ENCODE measurements around the gene CNTNAP5.
A peak's percentile ranks its signal among the peaks of the same experiment; 100 is the strongest.
"Not testable (repeated sequence)": the region's sequence is repeated elsewhere in the genome, so short reads cannot be mapped to it uniquely, and the experiment has no call there.

The CNTNAP5 gene

DNA sequence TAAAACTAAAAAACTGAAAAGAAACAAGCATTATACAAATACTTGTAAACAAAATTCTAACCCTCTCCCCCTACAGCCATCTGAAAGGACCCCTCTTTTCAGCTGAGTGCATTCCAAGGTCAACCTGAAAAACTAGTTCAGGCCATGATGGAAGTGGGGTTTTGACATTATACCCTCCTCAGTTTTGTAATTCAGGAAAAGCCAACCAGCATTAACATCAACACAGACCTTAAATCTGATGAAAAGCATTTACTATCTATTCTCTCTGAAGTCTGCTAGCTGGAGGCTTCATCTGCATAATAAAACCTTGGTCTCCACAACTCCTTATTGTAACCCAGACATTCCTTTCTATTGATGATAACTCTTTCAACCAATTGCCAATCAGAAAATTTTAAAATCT is 302.2 kb downstream of the CNTNAP5 start:
- DNase-seq: no peak

DNA sequence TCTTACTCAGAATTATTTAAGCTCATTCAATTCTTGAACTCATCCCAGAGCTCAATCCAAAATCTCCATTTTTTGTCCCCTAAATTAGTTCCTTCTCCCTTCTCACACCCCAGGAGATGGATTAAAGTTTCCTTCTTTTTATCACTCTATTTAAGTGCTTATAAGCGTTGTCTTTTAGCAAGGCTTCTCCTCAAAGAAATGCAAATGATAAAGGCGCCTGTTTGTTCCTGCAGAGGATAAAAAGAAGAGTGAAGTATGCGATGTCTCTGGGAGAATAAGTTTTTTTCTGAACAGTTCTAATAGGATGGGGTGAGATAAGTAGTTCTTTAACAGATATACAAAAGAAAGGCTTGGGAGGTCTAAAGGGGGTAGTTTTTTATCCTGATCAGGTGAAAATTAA is 303.3 kb downstream of the CNTNAP5 start:
- DNase-seq: no peak

DNA sequence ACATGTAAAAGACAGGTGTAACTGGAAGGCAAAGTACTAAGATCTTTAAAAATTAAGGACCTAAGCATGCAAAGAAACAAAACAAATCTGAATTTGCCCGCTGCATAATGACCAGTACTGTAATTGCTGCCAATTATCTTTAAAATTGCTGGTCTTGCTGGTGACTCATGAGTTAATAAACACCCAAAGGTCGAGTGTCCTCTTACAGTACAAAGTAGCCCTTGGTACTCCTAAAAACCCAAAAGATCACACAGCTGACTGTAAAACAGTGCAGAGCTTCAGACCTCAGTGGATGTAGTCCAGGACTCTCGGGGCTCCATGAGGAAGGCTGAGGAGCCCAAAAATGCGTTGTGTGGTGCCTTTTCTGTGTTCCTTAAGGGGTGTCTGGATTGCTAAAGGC is 308.7 kb downstream of the CNTNAP5 start:
- DNase-seq: no peak

DNA sequence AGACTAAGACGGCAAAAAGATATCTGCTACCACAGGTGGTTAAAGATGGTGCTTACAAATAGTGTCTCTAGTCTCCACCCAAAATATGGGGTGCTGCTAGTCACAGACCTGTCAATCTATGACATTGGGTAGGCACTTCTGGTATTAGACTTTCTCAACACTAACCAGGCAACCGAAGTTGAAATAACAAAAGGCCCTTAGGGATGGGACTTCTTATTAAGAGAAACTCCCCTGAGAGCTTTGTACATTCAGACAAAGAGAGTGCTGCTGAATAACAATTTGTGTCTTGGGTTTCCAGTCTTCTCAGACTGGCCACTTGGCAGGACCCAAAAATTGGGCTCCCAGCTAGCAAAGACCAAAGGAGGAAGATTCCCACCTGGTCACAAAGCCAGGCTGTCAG is 310.0 kb downstream of the CNTNAP5 start:
- DNase-seq: no peak

DNA sequence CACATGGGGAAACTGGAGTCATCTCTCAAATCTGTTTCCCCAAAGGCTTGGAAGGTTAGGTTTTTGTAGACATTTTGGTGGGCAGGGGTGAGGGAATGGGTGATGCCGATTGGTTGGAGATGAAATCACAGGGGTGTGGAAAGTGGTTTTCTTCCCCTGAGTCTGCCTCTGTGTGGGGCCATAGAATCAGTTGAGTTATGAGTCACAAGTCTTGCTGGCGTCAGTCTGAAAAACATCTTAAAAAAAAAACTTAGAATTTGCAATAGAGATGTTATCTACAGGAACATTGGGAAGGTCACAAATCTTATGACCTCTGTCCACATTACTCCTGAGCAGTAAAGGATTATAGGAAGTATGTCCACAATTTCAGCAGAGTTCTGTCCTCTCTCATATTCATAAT is 314.6 kb downstream of the CNTNAP5 start:
- DNase-seq: no peak

DNA sequence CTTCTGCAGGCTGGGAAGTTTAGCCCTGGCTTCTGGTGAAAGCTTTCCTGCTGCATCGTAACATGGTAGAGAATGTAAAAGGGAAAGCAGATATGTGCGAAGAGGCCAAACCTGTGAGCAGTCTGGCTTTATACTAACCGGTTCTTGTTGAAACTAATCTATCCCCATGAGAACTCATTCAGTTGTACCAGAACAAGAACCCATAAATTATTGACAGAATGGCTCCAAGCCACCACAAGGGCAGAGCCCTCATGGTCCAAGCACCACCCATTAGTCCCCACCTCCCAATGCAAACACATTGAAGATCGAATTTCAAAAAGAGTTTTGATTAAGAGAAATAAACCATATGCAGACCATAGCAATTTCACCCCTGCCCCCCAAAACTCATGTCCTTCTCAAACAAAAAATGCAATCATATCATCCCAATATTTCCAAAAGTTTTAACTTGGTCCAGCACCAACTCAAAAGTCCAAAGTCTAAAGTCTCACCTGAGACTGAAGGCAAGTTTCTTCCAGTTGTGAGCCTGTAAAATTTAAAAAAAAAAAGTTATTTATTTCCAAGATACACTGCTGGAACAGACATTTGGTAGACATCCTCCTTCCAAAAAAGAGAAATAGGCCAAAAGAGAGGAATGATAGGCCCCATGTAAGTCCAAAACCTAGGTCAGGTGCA is 318.9 kb downstream of the CNTNAP5 start:
- DNase-seq: no peak

DNA sequence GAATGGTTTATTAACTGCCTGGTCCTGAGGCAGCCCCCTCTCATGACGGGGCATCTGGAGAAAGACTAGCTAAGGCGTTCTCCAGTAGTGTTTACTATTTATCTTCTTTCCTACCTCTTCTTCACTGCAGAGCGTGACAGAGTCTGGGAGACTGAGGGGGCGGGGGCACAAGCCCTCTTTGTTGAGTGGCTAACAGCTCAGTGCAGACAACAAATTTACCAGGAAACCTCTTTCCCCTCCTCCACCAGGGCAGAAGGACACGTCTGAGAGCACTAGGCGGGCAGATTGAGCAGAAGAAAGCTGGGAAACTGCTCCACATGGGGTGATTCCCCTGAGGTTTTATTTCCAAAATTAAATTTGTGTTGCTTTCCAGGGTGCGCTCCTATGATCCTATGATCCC is 322.1 kb downstream of the CNTNAP5 start:
- no peak for DNase-seq

DNA sequence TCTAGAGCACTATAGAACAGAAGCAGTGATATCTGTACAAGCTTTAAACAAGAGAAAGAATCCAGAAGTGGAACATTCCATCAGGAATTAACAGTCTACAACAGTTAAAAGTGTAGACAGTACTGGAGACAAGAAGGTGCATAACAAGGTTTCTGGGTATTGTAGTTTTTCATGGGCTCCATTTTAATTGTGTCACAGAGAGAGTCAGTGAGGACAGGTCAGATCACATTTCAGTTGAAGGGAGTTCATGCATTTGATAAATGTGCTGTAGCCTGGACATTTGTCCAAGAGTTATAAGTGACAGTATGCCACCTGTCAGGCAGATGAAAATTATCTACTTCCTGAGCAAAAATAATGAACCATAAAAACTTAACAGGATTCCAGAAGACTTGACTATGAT is 328.6 kb downstream of the CNTNAP5 start:
- no peak for DNase-seq

DNA sequence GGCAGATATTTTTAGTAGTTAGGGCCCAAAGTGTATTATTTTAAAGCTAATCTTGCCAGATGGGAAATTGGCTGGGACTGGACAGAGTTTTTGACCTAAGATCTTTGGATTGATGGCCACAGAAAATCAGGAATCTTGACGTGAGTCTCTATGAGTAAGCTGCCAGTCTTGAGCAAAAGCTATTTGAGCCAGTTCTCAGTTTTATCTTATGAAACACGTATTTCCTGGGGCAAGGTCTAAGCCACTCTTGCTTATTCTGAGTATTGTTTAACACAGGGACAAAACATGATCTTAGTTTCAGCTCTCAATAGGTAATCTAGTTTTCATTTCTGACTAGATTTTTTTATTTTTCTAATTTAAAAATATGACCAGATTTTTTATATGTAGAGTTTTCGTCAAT is 329.4 kb downstream of the CNTNAP5 start:
- no peak for DNase-seq

DNA sequence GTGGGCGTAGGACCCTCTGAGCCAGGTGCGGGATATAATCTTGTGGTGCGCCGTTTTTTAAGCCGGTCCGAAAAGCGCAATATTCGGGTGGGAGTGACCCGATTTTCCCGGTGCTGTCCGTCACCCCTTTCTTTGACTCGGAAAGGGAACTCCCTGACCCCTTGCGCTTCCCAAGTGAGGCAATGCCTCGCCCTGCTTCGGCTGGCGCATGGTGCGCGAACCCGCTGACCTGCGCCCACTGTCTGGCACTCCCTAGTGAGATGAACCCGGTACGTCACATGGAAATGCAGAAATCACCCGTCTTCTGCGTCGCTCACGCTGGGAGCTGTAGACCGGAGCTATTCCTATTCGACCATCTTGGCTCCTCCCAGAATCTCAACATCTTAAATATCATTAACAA is 336.9 kb downstream of the CNTNAP5 start:
- DNase-seq: not testable (repeated sequence)

DNA sequence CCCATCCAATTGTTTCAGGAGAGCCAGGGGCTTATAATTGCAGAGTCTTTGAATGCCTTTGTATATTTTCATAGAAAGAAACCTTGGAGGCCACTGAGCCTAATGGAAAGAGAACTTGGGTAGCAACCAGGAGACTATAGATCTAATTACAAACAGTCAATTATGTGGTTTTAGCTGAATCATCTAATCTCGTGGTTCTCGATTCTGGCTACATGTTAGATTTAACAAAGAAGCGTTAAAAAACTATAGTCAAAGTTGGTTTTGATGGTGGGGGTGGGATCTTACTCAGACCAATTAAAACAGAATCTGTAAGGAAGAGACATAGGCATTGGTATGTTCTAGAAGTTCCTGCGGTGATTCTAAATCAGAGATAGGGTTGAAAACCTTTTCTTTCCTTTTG is 344.1 kb downstream of the CNTNAP5 start:
- DNase-seq: no peak

DNA sequence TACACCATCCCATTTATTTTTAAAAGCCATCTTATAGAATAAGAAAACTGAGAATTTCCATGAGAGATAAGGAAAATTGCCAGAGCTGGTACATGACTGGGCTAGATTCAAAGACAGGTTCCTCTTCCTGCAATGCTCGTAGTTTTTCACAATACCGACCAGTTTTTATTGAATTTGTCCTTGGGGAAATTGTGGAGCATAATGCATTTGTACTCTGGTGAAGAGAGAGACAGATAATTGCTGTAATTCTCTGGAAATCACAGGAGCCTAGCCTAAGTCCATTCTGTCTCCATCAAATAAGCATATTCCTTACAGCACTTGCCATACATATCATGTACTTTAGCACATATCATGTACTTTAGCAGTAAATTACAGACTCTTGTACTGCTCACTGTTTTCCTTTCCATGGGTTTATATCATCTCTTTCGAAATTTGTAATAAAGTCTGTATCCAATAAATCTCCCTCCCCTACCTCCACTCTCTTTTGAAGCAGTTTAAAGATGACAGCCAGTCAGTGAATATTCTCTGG is 355.2 kb downstream of the CNTNAP5 start:
- DNase-seq: no peak

DNA sequence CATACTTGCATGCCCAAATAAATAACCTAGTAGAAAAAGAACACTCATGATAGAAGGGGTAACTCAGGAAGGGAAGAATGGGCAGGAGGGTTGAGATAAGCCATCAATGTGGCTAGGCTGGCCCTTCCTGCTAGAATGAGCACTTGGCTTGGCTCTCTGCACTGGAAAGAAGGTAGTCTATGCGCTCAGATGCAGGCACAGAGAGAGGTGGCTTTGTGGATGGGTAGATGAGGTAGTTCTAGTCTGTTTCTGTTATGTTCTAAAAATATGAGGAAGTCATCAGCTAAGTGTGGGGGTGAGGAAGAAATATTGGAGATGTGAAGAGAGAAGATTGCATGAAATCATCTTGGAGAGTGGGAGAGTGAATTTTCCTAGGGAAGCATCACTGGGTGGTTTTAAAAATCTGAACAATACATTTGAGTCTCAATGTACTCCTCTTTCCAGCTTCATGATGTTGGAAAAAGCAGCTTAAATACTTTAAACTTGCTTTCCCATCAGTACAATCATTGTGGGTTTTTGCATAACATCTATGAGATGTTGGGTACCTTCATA is 357.1 kb downstream of the CNTNAP5 start:
- no peak for DNase-seq

DNA sequence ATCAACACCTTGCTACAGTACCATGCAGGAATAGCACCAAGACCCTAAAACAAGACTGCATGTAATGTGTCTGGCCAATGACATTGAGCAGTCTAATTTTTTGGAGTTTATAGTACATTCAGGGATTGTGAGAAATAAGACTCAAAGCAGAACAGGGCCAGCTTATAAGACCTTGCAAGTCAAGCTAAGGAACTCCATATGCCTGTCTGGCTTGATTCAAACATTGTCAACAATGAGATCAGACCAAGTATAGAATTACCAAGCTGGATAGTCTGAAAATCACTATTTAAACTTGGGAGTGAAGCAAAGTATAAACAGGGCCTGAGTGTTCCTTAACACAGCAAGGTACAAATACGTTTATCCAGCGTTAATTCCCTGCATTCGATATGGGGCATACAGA is 370.9 kb downstream of the CNTNAP5 start:
- DNase-seq: no peak

DNA sequence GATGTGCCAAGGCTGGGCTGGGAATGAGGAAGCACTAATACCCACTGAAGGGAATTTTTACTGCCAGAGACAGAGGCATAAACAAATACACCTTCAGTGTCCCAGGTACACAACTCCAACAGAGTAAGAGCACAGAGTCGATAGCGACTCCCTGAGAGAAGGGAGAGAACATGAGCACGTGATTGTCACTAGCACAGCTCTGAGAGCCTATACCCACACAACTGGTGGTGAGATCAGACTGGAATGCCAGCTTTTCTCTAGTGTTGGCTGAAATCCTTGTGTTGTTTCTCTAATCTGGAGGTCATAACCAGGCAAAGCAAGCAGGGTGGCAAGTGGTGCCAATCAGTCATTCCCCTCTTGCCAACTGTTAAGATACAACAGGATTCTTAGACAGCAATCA is 377.2 kb downstream of the CNTNAP5 start:
- no peak for DNase-seq

DNA sequence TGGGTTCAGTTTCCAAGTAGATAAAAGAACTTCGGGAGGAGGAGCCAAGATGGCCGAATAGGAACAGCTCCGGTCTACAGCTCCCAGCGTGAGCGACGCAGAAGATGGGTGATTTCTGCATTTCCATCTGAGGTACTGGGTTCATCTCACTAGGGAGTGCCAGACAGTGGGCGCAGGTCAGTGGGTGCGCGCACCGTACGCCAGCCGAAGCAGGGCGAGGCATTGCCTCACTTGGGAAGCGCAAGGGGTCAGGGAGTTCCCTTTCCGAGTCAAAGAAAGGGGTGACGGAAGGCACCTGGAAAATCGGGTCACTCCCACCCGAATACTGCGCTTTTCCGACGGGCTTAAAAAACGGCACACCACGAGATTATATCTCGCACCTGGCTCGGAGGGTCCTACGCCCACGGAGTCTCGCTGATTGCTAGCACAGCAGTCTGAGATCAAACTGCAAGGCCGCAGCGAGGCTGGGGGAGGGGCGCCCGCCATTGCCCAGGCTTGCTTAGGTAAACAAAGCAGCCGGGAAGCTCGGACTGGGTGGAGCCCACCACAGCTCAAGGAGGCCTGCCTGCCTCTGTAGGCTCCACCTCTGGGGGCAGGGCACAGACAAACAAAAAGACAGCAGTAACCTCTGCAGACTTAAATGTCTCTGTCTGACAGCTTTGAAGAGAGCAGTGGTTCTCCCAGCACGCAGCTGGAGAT is 382.9 kb downstream of the CNTNAP5 start:
- not testable (repeated sequence) for DNase-seq

DNA sequence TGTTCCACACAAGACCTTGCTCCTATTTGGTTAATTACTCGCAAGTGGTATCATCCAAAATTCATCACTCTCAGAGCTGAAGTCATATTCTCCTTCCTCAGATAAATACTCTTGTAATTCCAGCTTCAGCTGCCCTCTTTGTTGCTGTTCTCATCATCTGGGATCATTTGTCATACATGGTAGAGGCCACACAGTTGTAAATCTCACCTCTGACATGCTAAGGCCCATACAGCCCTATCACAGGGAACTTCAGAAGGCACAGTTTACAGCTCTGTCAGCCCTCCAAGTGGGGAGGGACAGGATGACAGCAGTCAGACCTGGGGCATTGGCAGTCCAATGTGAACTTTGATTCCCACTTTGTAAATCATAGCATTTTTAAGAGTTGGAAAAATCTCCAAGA is 399.0 kb downstream of the CNTNAP5 start:
- DNase-seq: no peak

DNA sequence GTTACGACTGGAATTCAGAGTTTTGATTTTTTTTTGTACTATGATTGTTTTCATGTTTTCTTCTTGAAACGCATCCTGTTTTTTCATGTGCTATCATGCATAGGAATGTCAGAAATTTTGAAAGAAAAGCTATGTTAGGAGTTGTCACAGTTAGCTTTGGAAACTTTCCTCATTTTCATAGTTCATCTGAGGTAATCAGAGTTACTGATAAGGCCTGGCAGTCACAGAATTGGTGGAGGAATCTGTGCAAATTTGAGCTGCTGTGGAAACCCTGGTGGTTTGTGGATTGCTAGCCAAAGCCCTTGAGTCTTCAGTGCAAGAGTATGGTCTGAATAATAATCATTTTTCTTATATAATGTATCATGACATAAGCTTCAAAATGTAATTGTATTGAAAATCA is 401.0 kb downstream of the CNTNAP5 start:
- no peak for DNase-seq

DNA sequence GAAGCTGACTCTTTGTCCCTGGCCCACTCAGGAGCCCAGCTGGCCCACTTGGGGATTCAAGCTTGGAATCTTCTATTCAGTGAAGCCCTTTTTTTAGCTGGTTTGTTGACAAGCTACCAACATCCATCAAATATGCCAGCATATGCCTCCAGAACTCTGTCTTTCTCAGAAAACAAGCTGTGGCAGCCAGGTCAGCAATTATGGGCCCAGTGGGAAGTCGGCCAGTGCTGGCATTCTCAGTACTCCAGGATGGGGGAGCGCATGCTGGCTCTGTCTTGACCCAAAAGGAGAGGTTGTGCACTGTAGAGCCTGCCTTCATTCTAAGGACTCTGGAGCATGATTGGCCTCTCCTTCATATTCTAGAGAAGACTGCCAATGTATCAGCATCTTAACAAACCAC is 401.5 kb downstream of the CNTNAP5 start:
- DNase-seq: no peak

DNA sequence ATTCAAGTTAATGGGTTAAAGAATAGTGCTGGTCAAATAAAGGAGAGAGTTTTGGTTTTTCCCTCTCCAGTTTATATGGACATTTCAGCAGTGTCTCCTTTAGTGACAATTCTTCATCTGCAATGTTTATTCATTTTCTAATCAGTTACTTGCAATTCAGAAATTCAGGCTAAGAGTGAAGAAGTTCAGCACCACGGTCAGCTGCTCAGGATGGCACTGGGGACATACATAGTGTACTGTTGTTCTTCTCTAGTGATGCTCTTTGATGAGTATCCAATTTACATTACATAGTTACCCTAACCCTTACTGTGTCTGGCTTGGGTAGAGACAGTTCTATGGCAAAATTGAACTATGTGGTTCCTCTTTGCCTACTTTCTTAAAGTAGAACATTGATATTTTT is 412.7 kb downstream of the CNTNAP5 start:
- no peak for DNase-seq

DNA sequence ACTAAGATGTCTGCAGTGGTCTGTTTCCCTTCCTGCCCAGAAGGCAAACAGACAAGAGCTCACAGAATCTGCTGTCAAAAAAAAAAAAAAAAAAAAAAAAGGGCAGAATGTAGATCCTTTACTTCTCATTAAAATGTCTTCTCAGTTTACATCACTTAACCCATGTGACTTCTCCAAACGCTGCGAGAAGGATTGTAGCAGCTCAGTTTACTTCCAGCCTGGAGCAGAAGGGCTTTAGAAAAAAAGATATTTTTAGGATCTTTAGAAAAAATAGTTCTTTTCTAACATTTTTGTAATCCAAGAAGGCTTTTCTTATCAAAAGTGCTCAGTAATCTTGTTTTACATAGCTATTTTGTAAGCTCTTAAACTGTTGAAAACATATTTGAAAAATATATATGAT is 425.4 kb downstream of the CNTNAP5 start:
- DNase-seq: no peak

DNA sequence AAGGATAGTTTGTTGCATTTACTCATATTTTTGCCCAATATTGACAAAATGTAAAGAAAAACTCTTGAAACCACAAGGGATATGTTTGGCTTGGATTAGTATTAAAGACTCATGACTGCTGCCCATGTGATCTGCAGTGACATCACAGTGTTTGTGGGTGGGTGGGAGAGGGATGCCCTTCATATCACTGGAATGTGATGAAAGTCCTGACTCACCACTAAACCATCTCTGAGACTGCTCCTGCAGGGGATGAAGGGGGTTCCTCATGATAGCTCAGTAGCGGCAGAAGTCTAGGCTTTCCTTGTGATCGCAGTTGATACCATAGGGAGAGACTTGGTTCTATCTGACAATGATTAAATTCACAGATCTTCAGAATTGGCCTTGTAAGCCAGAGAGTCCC is 451.2 kb downstream of the CNTNAP5 start:
- peak in 1 of 4 experiments; percentile 1 for DNase-seq

DNA sequence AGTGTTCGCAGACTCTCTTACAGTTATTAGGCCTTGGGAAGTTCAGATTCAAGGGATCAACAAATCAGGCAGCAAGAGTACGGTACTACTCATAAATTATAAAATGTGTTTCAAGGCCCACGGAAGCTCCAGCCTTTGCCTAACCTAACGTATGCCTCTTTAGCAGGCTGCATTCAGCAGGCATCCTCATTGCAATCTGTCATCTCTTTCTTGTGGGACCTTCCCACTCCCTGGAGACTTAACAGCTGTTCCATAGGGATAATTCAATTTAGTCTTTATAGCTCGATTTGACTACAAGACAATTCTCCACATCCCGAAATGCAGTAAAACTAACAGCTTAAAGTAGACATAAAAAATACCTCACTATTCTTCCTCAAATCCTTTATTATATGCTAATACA is 453.7 kb downstream of the CNTNAP5 start:
- DNase-seq: no peak

DNA sequence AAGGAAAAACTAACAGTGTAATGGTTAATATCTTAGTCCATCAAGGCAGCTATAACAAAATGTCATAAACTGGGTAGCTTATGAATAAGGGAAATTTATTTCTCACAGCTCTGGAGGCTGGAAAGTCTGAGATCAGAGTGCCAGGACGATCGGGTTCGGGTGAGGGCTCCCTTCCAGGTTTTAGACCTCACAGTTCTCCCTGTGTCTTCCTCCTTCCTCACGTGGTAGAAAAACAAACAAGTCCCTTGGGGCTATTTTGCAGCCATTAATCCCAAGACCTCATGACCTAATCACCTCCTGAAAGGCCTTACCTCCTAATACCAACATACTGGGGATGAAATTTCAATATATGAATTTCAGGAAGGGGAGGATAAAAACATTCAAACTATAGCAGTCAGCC is 455.9 kb downstream of the CNTNAP5 start:
- DNase-seq: no peak
